ENCODE results near the gene NEURL1. TPM values are rescaled to one million over a fixed set of nuclear protein-coding genes. Genes with fewer than 3 reads are reported as not detected.

The NEURL1 gene
- total and polyA plus RNA-seq, 9 donors = 0.28 to 5.6 (median 3.1) TPM

- TF ChIP-seq CTCF (IDR thresholded peaks at IDR 0.05) = no peak
- no peak for TF ChIP-seq EP300 (IDR thresholded peaks at IDR 0.05)
- no peak for TF ChIP-seq POLR2A (IDR thresholded peaks at IDR 0.05)
- Histone ChIP-seq H3K4me1 (ENCODE audit: insufficient read depth) (peaks cover 15% of the 10 kb centered on the region), H3K4me3 (no peak overlapping the region), H3K27me3 (no peaks in the 10 kb centered on the region), H3K9me3 (no peaks in the 10 kb centered on the region), H3K27ac (no peak overlapping the region), H3K36me3 (no peaks in the 10 kb centered on the region)
- 73 to 83% (median 78%) methylated on average over 9 of the region's 9 CpGs for WGBS, 3 donors
- DNase-seq = no peak
- intact Hi-C loops (cut with DNase I) = loop anchor here in 2 of 4 donors (5.0 to 10.0 kb wide), 2 partner anchors 54 to 56 kb away; no protein-coding TSS in a partner anchor
Measured at GRCh38 chr10:103610921-103611511, 117.5 kb downstream of the NEURL1 start.

- 70 to 75% (median 71%) methylated on average over 17 of the region's 17 CpGs for WGBS, 3 donors
- peak in 1 of 5 donors; percentile 46 for DNase-seq
- H3K36me3 ChIP-seq = no peaks in the 10 kb centered on the region
- peak overlapping the region in 1 of 2 donors; percentile 14 for H3K27ac ChIP-seq
- H3K4me1 ChIP-seq (ENCODE audit: insufficient read depth) = peaks cover 29% of the 10 kb centered on the region
- TF ChIP-seq CTCF (IDR thresholded peaks at IDR 0.05) = no peak
- TF ChIP-seq POLR2A (IDR thresholded peaks at IDR 0.05) = no peak
- no peak for TF ChIP-seq EP300 (IDR thresholded peaks at IDR 0.05)
- no peak overlapping the region for H3K4me3 ChIP-seq
- intact Hi-C loops (cut with DNase I) = loop anchor here in 2 of 4 donors (5.0 to 10.0 kb wide), 2 partner anchors 52 to 55 kb away; no protein-coding TSS in a partner anchor
- H3K27me3 ChIP-seq = no peaks in the 10 kb centered on the region
- H3K9me3 ChIP-seq = no peaks in the 10 kb centered on the region
Measured at GRCh38 chr10:103612462-103613365, 119.2 kb downstream of the NEURL1 start.

DNA sequence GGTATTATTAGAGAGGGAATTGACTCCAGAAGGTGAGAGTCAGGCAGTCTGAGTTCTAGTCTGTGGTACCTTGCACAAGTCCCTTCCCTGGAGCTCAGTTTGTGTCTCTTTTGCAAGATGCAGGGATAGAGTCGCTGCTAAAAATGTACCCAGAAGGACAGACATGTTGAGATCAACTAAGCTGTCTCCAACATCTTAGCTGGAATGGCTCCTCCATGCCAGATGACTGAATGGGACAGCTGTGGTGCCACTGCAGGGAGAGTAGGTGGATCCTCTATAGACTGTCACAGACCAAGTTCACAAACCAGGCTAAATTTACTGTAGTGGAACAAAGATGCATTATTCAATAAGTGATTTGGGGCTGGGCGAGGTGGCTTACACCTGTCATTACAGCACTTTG, 120.1 kb downstream of the NEURL1 start:
- no peak for DNase-seq
- intact Hi-C loops (cut with DNase I) = loop anchor here in 2 of 4 donors (5.0 to 10.0 kb wide), 2 partner anchors 51 to 54 kb away; no protein-coding TSS in a partner anchor
- Histone ChIP-seq H3K9me3 (no peaks in the 10 kb centered on the region), H3K27me3 (no peaks in the 10 kb centered on the region), H3K27ac (no peak overlapping the region), H3K4me3 (no peak overlapping the region), H3K36me3 (no peaks in the 10 kb centered on the region), H3K4me1 (ENCODE audit: insufficient read depth) (peaks cover 32% of the 10 kb centered on the region)
- WGBS, 3 donors = 92 to 96% (median 96%) methylated on average over 2 of the region's 2 CpGs
- TF ChIP-seq CTCF (IDR thresholded peaks at IDR 0.05) = no peak
- TF ChIP-seq POLR2A (IDR thresholded peaks at IDR 0.05) = no peak
- TF ChIP-seq EP300 (IDR thresholded peaks at IDR 0.05) = no peak

- intact Hi-C loops (cut with DNase I) = loop anchor here in 2 of 4 donors (5.0 to 10.0 kb wide), 2 partner anchors 50 to 53 kb away; no protein-coding TSS in a partner anchor
- H3K27me3 ChIP-seq = no peaks in the 10 kb centered on the region
- H3K27ac ChIP-seq = peak overlapping the region; percentile 61 to 71
- no peaks in the 10 kb centered on the region for H3K9me3 ChIP-seq
- no peak for DNase-seq
- peaks cover 36% of the 10 kb centered on the region for H3K4me1 ChIP-seq (ENCODE audit: insufficient read depth)
- no peak overlapping the region for H3K4me3 ChIP-seq
- H3K36me3 ChIP-seq = no peaks in the 10 kb centered on the region
- 20 to 31% (median 28%) methylated on average over 14 of the region's 14 CpGs for WGBS, 3 donors
- TF ChIP-seq CTCF (IDR thresholded peaks at IDR 0.05) (no peak), POLR2A (IDR thresholded peaks at IDR 0.05) (no peak), EP300 (IDR thresholded peaks at IDR 0.05) (no peak)
Measured at GRCh38 chr10:103614306-103615158, 121.0 kb downstream of the NEURL1 start.

All from ovary (tissue), 9 donors.